Left renal pelvis (tissue), 4 donors: ENCODE data around the gene ZFP28. TPM values are rescaled to one million over a fixed set of nuclear protein-coding genes. Genes with fewer than 3 reads are reported as not detected.
A peak's percentile ranks its signal among the peaks of the same experiment; 100 is the strongest.

ENCODE experiments used
- DNase-seq, 4 donors: peaks; one replicate each; pipeline ENCODE4 v3.0.0-alpha.2; 2013; ENCODE audit warnings: low read depth in 4 of 4, low spot score in 3 of 4
- polyA plus RNA-seq, 4 donors: library from polyadenylated mRNA; unstranded; fragments of 120-200 nt; gene quantifications; one replicate each; pipeline ENCODE4 v1.2.1, GENCODE V29; 2013; ENCODE audit not compliant: insufficient read length in 4 of 4

The ZFP28 gene
- 10 to 100 TPM; 13.8 to 15.4 (median 14.3) TPM for polyA plus RNA-seq

GRCh38 chr19:56538761-56539263 is at the start of gene ZFP28:
TSS of gene ZFP28 (plus strand) at chr19:56538948. CDS start at chr19:56539019, 71 bp downstream.
- peak in 2 of 4 donors; percentile 16 to 17 for DNase-seq

DNA sequence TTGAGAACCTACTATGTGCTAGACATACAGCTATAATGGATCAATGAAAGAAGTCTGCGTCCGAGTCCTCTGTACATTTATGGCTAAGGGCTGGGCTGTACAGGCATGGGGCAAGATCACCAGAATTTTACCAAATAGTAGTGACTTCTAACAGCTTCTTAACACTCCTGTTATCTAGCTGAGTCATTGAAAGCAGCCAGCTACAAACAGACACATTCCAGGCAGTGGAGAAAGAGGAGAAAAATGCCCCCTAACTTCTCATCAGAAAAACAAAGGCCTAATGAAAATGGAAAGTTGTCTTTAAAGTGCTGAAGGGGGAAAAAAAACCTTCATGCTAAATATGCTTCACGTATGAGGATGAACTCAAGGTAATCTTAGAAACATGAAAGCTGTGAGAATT is 47.3 kb upstream of the ZFP28 start:
- no peak for DNase-seq

DNA sequence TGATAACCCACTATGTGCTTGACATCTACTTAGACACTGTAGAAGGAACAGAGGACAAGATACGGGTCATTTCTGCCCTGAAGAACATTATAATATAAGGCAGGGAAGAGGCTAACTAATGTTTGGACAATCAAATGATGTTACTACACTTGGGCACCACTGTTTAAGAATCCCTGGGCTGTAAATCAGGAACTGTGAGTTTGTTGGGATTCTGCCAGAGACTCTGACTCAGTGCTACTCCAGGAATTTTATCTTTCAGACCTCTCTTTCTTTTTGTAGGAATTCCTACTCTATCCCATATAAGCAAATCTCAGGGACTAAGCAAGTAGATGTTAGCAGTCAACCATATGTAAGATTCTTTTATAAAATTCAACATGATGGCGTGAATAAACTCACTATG is 34.2 kb upstream of the ZFP28 start:
- no peak for DNase-seq

GRCh38 chr19:56507446-56508289 is 31.1 kb upstream of the ZFP28 start, which contains the start of gene ZNF471:
TSS of gene ZNF471 (plus strand) at chr19:56507855. CDS start at chr19:56511572, 3,717 bp downstream.
- DNase-seq: peak; percentile 96 to 98 (median 96)

DNA sequence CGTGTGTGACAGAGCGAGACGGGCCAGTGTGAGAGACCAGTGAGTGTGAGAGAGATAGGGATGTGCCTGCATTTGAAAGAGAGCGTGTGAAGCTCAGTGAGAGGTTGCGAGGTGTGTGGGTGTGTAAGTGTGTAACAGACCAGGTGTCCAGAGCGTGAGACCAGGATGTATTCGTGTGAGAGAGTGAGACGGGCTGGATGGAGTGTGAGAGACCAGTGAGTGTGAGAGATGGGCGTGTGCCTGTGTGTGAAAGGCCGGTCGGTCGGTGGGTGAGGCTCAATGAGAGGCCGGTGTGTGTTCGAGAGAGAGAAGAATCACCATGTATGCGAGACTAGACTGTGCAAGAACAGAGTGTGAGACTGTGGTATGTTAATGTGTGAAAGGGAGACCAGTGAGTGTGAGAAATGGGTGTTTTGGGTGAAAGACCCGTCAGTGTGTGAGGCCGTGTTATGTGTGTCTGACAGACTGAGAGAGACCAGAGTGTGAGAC is 30.4 kb upstream of the ZFP28 start:
- DNase-seq: peak in 1 of 4 donors; percentile 1

GRCh38 chr19:56525214-56525860 is 13.4 kb upstream of the ZFP28 start:
- no peak for DNase-seq

- no peak for DNase-seq
Measured at GRCh38 chr19:56537442-56537841, 1.3 kb upstream of the ZFP28 start.

- DNase-seq: peak; percentile 77 to 82 (median 78)
Measured at GRCh38 chr19:56538254-56538760, 441 bp upstream of the ZFP28 start.

GRCh38 chr19:56543776-56544175 is 5.0 kb downstream of the ZFP28 start:
- DNase-seq: no peak

- DNase-seq: no peak
Measured at GRCh38 chr19:56547535-56547934, 8.8 kb downstream of the ZFP28 start.

DNA sequence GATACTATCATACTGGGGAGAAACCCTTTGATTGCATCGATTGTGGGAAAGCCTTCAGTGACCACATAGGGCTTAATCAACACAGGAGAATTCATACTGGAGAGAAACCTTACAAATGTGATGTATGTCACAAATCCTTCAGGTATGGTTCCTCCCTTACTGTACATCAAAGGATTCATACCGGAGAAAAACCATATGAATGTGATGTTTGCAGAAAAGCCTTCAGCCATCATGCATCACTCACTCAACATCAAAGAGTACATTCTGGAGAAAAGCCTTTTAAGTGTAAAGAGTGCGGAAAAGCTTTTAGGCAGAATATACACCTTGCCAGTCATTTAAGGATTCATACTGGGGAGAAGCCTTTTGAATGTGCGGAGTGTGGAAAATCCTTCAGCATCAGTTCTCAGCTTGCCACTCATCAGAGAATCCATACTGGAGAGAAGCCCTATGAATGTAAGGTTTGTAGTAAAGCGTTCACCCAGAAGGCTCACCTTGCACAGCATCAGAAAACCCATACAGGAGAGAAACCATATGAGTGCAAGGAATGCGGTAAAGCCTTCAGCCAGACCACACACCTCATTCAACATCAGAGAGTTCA is 15.6 kb downstream of the ZFP28 start:
- DNase-seq: no peak

DNA sequence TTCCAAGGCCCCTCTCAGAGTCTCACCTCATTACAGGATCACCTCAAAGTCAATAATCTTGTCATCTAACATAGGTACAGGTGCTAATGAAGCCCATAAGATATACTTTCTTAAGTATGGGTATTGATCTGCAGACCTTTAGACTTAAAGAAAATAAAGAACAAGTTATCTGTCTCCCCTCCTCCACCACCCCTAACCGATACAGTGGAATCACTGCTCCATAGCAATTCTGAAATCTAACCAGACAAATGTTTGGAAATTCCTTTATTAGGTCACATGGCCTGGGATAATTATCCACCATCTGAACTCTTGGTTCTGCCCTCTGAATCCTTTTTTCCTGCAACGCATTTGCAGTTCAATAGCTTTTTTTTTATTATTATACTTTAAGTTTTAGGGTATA is 24.0 kb downstream of the ZFP28 start:
- DNase-seq: no peak

DNA sequence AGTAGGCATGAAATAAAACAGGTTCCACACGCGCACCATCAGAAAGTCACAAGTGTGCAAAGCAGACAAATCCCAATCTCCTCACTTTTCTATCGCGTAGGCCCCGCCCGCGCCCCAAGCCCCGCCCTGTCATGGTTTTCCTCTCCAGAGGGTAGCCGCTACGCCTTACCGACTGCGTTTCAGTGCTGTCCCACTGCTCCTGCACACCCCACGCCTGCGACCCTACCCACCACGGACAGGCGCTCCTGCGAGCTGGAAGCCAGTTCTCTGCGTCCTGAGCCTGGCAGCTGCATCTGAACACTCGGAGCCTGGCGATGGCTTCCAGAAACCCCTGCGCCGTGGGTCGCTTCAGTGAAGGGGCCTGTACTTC is 28.1 kb downstream of the ZFP28 start:
- DNase-seq: peak in 1 of 4 donors; percentile 3

DNA sequence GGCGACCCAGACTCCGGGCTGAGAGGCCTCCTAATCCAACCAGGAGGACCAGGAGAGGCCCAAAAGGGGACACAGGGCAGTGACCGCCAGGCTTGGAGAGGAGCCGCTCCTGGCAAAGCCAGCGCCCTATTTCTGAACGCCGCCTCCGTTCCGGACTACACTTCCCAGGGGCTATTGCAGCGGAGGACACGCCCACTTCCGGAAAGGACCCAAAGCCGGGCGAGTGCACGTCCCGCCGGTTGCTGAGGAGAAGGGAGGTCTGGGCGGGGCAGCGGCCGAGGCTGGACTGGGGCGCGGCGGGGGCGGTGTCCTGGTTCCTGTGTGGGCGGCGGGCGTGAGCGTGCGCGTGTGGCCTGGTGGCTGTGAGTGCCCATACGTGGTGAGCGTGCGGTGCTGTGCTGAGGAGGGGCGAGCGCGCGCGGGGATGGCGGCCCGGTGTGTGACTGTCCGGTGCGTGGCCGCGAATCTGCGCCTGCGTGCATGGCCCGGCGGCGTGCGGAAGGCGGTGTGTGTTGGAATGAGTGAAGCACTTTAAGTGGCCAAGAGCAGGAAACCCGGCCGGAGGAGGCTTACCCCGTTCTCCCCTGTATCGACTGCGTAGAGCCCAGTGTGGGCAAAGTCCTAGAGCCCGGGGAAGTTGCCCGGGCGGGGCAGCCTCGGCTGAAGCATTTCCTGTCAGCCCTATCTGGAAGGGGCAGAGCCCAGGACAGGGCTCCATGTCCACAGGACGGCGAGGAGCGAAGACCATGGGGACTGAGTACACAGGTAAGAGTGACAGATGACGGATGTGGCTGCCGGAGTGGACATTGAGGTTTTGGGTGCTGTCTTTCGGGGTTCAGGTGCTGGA is 28.7 kb downstream of the ZFP28 start, which contains the start of gene ZNF470:
Gene ZNF470, plus strand, starts transcription at position 195 of the 847 bp plus-strand sequence. CDS start 2,844 bp downstream, outside the sequence.
- peak; percentile 70 to 85 (median 82) for DNase-seq

GRCh38 chr19:56572589-56572988 is 33.8 kb downstream of the ZFP28 start:
- DNase-seq: no peak

DNA sequence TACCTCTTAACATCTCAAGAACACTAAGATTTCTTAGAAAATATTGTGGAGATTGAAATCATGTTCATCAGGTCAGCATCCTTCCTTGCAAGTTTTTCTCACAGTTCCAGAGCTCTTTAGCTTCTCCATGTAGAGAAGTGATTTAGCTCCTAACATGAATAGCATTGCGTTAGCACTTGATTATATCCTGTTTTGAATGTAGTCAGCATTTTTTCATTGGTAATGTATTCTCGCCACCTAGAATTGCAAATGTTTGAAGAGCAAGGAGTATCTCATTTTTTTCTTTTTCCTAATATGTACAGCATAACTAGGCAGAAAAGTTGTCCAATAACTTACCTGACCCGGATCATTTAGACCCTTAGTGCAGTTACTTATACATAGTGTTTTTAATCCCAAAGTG is 35.2 kb downstream of the ZFP28 start:
- no peak for DNase-seq

- DNase-seq: no peak
Measured at GRCh38 chr19:56577719-56578602, 39.2 kb downstream of the ZFP28 start.

DNA sequence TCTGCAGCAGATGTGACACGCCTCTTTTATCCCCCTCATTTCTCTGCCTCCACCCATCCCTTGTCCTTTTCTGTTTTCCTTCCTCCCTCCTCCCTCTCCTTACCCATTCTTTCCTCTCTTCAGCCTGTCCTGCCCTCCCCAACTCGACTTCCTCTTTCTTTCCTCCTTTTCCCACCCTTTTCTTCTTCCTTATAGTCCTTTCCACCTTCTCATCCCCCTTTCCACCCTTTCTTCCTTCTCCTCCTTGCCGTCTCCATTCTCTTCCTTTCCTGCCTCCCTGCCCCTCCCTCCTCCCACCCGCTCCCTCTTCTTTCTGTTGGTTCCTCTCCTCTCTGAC is 55.7 kb downstream of the ZFP28 start:
- no peak for DNase-seq
